Stimulated activated CD8-positive, alpha-beta memory T cell treated with anti-CD3 and anti-CD28 coated beads, Interleukin-7, amount 100 ng/mL, for 48 hours (primary cell): Measurements from ENCODE around the gene MGAT4D.
"Not testable (repeated sequence)": the region's sequence is repeated elsewhere in the genome, so short reads cannot be mapped to it uniquely, and the experiment has no call there.

Source experiments
- DNase-seq, 2 donors: peaks; one replicate each; pipeline ENCODE4 v3.0.0-alpha.2; 2020; ENCODE audit warnings: low read depth in 1 of 2; ENCODE audit errors: extremely low read depth in 1 of 2

MGAT4D gene

GRCh38 chr4:140444347-140444746 lies 53.7 kb downstream of the MGAT4D start:
- DNase-seq: not testable (repeated sequence)

- DNase-seq: no peak
Observed at GRCh38 chr4:140439644-140440142, 58.4 kb downstream of the MGAT4D start.

- no peak for DNase-seq
Observed at GRCh38 chr4:140427919-140428471, 70.1 kb downstream of the MGAT4D start.

GRCh38 chr4:140427106-140427918 lies 70.8 kb downstream of the MGAT4D start, which contains the start of gene CLGN:
Gene CLGN, minus strand, starts transcription at chr4:140427648. Its CDS starts 14,570 bp downstream, at chr4:140413078.
- peak; percentile 26 to 38 for DNase-seq

GRCh38 chr4:140426610-140427105 lies 71.4 kb downstream of the MGAT4D start:
- DNase-seq: no peak

GRCh38 chr4:140423106-140423505 lies 75.0 kb downstream of the MGAT4D start:
- DNase-seq: no peak

- not testable (repeated sequence) for DNase-seq
Observed at GRCh38 chr4:140413130-140413969, 84.7 kb downstream of the MGAT4D start.

GRCh38 chr4:140408974-140409373 lies 89.1 kb downstream of the MGAT4D start:
- DNase-seq: no peak

- no peak for DNase-seq
Observed at GRCh38 chr4:140406292-140406691, 91.8 kb downstream of the MGAT4D start.

GRCh38 chr4:140400111-140400510 lies 98.0 kb downstream of the MGAT4D start:
- no peak for DNase-seq

- no peak for DNase-seq
Observed at GRCh38 chr4:140395668-140396067, 102.4 kb downstream of the MGAT4D start.
